ENCODE data around the gene MRPS27. TPM values are rescaled to one million over a fixed set of nuclear protein-coding genes. Genes with fewer than 3 reads are reported as not detected.
A peak's percentile ranks its signal among the peaks of the same experiment; 100 is the strongest.

MRPS27 gene
- total and polyA plus RNA-seq, 2 of the 4 experiments (the other 2 are of a cell fraction) = 46.9 to 90.5 TPM

GRCh38 chr5:72290356-72291133, 29.5 kb downstream of the MRPS27 start:
- dilution Hi-C loops (cut with HindIII; ENCODE audit: low sequenced_read_pairs, unreplicated experiment) = no loop called here
- H2AK9ac ChIP-seq (replicated peaks; ENCODE audit: low read depth, low read length, poor library complexity) = no peak overlapping the region
- no peak overlapping the region for H4K5ac ChIP-seq (ENCODE audit: low read depth, low read length)
- H2AFZ ChIP-seq (replicated peaks; ENCODE audit: low read length, poor library complexity) = no peak overlapping the region
- BruUV-seq (replicated peaks) = no TSS peak
- intact Hi-C loops (cut with micrococcal nuclease) = no loop called here
- no peak overlapping the region for H2BK15ac ChIP-seq (ENCODE audit: low read depth, low read length)
- no peak overlapping the region for H3K18ac ChIP-seq (ENCODE audit: low read depth, low read length)
- no peak overlapping the region for H3K14ac ChIP-seq (replicated peaks; ENCODE audit: low read depth, low read length)
- H3K23ac ChIP-seq (ENCODE audit: low read depth, low read length) = no peak overlapping the region
- H4K20me1 ChIP-seq (ENCODE audit: insufficient read depth, low read length) = no peaks in the 10 kb centered on the region
- H2AK5ac ChIP-seq (ENCODE audit: low read depth, low read length) = no peak overlapping the region
- no peak overlapping the region for H2BK20ac ChIP-seq (ENCODE audit: low read depth, low read length)
- H4K8ac ChIP-seq (ENCODE audit: low read depth in 2 of 2, low read length in 2 of 2) = no peak overlapping the region
- no peak overlapping the region for H2BK5ac ChIP-seq (ENCODE audit: low read depth, low read length, poor library complexity, severe bottlenecking)
- no peak overlapping the region for H3K56ac ChIP-seq (ENCODE audit: extremely low read depth, insufficient read depth, low read length)
- H3K27ac ChIP-seq (ENCODE audit: insufficient read depth, low read length) = no peak overlapping the region
- peaks cover 6 to 16% of the 10 kb centered on the region in 2 experiments; a peak in 3 of 4 replicates for H3K79me1 ChIP-seq (ENCODE audit: low read depth in 1 of 2, low read length in 2 of 2)
- H3K9ac ChIP-seq (ENCODE audit: low read depth, low read length) = no peak overlapping the region
- no peak overlapping the region for H3K4me2 ChIP-seq (ENCODE audit: low read depth, low read length)
- ChIA-PET CTCF (no interaction called here), POLR2A (ENCODE audit: unreplicated experiment) (no interaction called here)
- ATAC-seq (ENCODE audit: low read depth) (peak; percentile 21; the same call in 1 of the 2 replicates), DNase-seq (peak; percentile 25)
- H3K4me1 ChIP-seq (ENCODE audit: control insufficient read depth, insufficient read depth, low read length) = no peaks in the 10 kb centered on the region; the same call in 1 of the 2 replicates
- no peaks in the 10 kb centered on the region for H3K27me3 ChIP-seq (ENCODE audit: control insufficient read depth, insufficient read depth, low read length)
- WGBS, 2 experiments (ENCODE audit: extremely low coverage in 2 of 2, insufficient read length in 1 of 2) = 100% methylated on average over 1 of the region's 6 CpGs; no CpG with 5 or more reads in 1 of the 2 experiments
- H2BK120ac ChIP-seq (ENCODE audit: low read depth, low read length) = no peak overlapping the region
- H3K4me3 ChIP-seq (ENCODE audit: insufficient read depth, low read depth, low read length) = no peak overlapping the region
- no peak overlapping the region for H3K4ac ChIP-seq (ENCODE audit: low read depth, low read length)
- in situ Hi-C loops (cut with MboI; ENCODE audit: low sequenced_read_pairs) = no loop called here
- peaks cover 3% of the 10 kb centered on the region; the same call in 1 of the 2 replicates for H3K36me3 ChIP-seq (ENCODE audit: control insufficient read depth, insufficient read depth, low read length)
- H4K91ac ChIP-seq (ENCODE audit: insufficient read depth, low read depth, low read length) = no peak overlapping the region
- peaks cover 3% of the 10 kb centered on the region; the same call in 1 of the 2 replicates for H3K9me1 ChIP-seq (ENCODE audit: insufficient read depth, low read length)
- no peaks in the 10 kb centered on the region for H3K9me3 ChIP-seq (ENCODE audit: control insufficient read depth, insufficient read depth, low read length)
- no peak for TF ChIP-seq FOS (IDR thresholded peaks at IDR 0.05; ENCODE audit: low read depth, low read length)
- TF ChIP-seq BHLHE40 (IDR thresholded peaks at IDR 0.05; ENCODE audit: low read depth, low read length) = no peak
- TF ChIP-seq POLR2A (IDR thresholded peaks at IDR 0.05; ENCODE audit: low read depth, low read length) = no peak
- TF ChIP-seq CTCF (conservative IDR thresholded peaks at IDR 0.05; ENCODE audit: low read depth, low read length) = no peak
- no peak for TF ChIP-seq USF2 (IDR thresholded peaks at IDR 0.05; ENCODE audit: low read depth, low read length)
- TF ChIP-seq RCOR1 (IDR thresholded peaks at IDR 0.05; ENCODE audit: insufficient replicate concordance, low read length) = no peak
- no peak for TF ChIP-seq RAD21 (IDR thresholded peaks at IDR 0.05; ENCODE audit: low read length)
- TF ChIP-seq MAZ (IDR thresholded peaks at IDR 0.05; ENCODE audit: borderline replicate concordance, low read depth, low read length) = no peak
- no peak for TF ChIP-seq CHD1 (IDR thresholded peaks at IDR 0.05; ENCODE audit: low read depth, low read length)
- TF ChIP-seq ELK1 (IDR thresholded peaks at IDR 0.05; ENCODE audit: borderline replicate concordance, low read depth, low read length) = no peak
- no peak for TF ChIP-seq CEBPB (IDR thresholded peaks at IDR 0.05; ENCODE audit: low read depth, low read length)
- no peak for TF ChIP-seq MAFK (IDR thresholded peaks at IDR 0.05; ENCODE audit: low read depth, low read length)
- no peak for TF ChIP-seq RFX5 (IDR thresholded peaks at IDR 0.05; ENCODE audit: low read depth, low read length)
